ENCODE measurements around the gene RNF150. TPM values are rescaled to one million over a fixed set of nuclear protein-coding genes. Genes with fewer than 3 reads are reported as not detected.
A peak's percentile ranks its signal among the peaks of the same experiment; 100 is the strongest.

Gene RNF150
- total and polyA plus RNA-seq, 3 donors from 2014 or later = 4.7 to 7.8 (median 6.5) TPM

DNA sequence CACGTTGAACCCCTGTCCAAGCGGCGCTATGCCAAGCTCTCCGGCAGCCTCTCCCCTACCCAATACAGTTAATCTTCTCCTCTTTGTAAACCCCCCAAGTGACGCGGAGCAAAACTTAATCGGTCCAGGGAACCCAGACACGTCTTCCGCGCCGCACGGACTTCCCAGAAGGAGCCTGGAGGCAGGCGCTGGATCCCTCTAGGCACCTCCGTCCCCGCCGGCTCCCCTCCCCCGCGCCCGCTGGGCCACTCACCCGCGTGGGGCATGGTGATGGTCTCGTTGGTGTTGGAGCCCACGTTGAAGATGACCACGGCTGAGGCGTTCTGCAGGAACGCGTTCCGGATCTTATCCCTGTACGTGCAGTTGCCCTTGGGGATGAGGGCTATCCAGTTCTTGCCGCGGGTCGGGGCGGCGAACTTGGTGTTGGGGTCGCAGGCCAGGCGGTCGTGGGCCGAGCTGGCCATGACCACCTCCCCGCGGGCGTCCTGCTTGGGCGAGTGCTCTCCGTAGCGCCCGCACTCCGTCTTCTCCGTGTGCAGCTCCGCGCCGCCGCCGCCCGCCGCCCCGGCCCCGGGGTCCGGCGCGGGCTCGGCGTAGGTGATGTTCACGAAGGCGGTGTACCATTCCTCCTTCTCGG lies 1.1 kb downstream of the RNF150 start:
- Histone ChIP-seq H3K4me3 (peak overlapping the region; percentile 80 to 89), H3K27ac (peak overlapping the region; percentile 60 to 76), H3K9me3 (no peaks in the 10 kb centered on the region), H3K36me3 (ENCODE audit: low read depth, missing control alignments) (no peaks in the 10 kb centered on the region), H3K27me3 (no peaks in the 10 kb centered on the region), H3K4me1 (peaks cover 12% of the 10 kb centered on the region)
- intact Hi-C loops (cut with DNase I; ENCODE audit: low total_unique reads) = loop anchor here (5.0 kb wide), 1 partner anchor 270 kb away; no protein-coding TSS in a partner anchor
- TF ChIP-seq POLR2A (IDR thresholded peaks at IDR 0.05) = no peak
- TF ChIP-seq, protein P1, sequence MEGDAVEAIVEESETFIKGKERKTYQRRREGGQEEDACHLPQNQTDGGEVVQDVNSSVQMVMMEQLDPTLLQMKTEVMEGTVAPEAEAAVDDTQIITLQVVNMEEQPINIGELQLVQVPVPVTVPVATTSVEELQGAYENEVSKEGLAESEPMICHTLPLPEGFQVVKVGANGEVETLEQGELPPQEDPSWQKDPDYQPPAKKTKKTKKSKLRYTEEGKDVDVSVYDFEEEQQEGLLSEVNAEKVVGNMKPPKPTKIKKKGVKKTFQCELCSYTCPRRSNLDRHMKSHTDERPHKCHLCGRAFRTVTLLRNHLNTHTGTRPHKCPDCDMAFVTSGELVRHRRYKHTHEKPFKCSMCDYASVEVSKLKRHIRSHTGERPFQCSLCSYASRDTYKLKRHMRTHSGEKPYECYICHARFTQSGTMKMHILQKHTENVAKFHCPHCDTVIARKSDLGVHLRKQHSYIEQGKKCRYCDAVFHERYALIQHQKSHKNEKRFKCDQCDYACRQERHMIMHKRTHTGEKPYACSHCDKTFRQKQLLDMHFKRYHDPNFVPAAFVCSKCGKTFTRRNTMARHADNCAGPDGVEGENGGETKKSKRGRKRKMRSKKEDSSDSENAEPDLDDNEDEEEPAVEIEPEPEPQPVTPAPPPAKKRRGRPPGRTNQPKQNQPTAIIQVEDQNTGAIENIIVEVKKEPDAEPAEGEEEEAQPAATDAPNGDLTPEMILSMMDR (IDR thresholded peaks at IDR 0.05) = no peak
- 0 to 1% methylated on average over 9 to 49 of the region's 64 CpGs for WGBS, 2 donors
- DNase-seq = peak; percentile 37

DNA sequence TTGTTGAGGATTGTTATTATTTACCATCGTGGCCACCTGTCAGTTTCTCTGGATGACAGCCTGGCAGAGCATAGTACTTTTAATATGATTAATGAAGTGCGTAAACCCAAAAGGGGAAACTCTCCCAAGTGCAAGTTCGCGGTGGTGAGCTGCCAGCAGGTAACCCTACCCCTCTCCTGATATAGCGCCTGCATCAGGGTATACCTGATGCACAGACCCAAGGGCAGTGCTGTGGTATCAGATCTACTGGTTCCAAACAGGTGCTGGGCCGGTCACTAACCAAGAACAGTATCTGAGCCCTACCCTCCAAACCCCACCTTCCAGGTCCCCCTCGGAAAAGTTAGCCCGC lies 1.6 kb downstream of the RNF150 start:
- H3K27me3 ChIP-seq = no peaks in the 10 kb centered on the region
- peaks cover 12% of the 10 kb centered on the region for H3K4me1 ChIP-seq
- intact Hi-C loops (cut with DNase I; ENCODE audit: low total_unique reads) = loop anchor here (5.0 kb wide), 1 partner anchor 269 kb away; no protein-coding TSS in a partner anchor
- no peak for DNase-seq
- peak overlapping the region; percentile 60 to 76 for H3K27ac ChIP-seq
- WGBS, 2 donors = 13 to 28% methylated on average over 6 to 8 of the region's 8 CpGs
- TF ChIP-seq, protein P1 (IDR thresholded peaks at IDR 0.05) = no peak
- TF ChIP-seq POLR2A (IDR thresholded peaks at IDR 0.05) = no peak
- no peaks in the 10 kb centered on the region for H3K9me3 ChIP-seq
- H3K36me3 ChIP-seq (ENCODE audit: low read depth, missing control alignments) = no peaks in the 10 kb centered on the region
- H3K4me3 ChIP-seq = peak overlapping the region; percentile 80 to 89

DNA sequence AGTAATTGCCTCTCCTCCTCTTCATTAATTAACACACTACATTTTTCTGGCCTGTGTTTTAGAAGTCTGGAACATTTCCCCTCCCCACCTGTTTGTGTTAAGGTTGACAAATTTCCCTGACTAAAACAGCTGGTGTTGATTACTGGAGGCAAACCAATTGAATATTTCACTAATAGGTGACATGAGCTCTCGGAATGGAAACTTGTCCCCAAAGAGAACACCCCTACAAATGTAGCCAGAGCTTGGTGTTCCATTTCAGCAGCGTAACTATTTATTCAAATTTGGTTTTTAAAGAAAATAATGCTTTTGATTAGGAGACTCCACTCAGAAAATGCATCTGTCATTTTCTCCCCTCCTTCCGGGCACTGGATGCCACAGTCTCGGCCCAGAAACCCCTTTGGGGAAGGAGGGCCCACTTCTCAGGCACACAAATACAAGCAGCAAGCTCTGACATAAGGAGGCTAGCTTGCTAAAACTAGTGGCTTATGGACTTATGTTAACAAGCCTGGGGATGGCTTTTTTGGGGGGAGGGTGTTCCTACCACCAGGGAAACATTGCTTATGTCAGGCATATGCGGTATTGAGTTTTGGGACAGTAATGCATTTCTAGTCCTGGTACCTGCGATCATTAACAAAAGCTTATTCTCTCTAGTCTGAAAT lies 2.2 kb downstream of the RNF150 start:
- no peaks in the 10 kb centered on the region for H3K27me3 ChIP-seq
- no peaks in the 10 kb centered on the region for H3K36me3 ChIP-seq (ENCODE audit: low read depth, missing control alignments)
- peaks cover 12% of the 10 kb centered on the region for H3K4me1 ChIP-seq
- no peak for DNase-seq
- intact Hi-C loops (cut with DNase I; ENCODE audit: low total_unique reads) = loop anchor here (5.0 kb wide), 1 partner anchor 269 kb away; no protein-coding TSS in a partner anchor
- TF ChIP-seq, protein P1 (IDR thresholded peaks at IDR 0.05) = no peak
- no peak for TF ChIP-seq POLR2A (IDR thresholded peaks at IDR 0.05)
- WGBS, 2 donors = 29 to 34% methylated on average over 6 of the region's 6 CpGs
- H3K4me3 ChIP-seq = peak overlapping the region in 1 of 2 donors; percentile 89
- H3K27ac ChIP-seq = no peak overlapping the region
- no peaks in the 10 kb centered on the region for H3K9me3 ChIP-seq

DNA sequence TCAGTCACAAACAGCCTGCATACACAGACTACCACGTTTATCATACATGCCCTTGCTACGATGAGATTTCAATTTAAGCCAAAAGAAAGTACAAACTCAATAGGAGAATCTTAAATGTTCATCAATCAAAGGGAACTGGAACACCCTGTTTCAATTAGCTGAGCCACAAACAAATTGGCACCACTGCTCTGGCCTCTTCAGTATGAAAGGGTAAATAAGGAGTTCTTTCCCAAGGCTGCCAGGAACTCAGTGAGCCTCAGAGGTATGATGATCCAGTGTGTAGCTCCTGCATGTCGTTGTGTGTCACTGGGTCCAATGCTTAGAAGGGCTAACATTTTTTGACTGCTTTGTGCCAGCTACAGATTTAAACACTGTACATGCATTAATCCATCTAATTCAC lies 5.4 kb downstream of the RNF150 start:
- H3K27ac ChIP-seq = no peak overlapping the region
- H3K27me3 ChIP-seq = no peaks in the 10 kb centered on the region
- H3K4me1 ChIP-seq = no peaks in the 10 kb centered on the region
- H3K36me3 ChIP-seq (ENCODE audit: low read depth, missing control alignments) = no peaks in the 10 kb centered on the region
- no peaks in the 10 kb centered on the region for H3K9me3 ChIP-seq
- H3K4me3 ChIP-seq = no peak overlapping the region
- TF ChIP-seq POLR2A (IDR thresholded peaks at IDR 0.05) = no peak
- TF ChIP-seq, protein P1 (IDR thresholded peaks at IDR 0.05) = no peak
- peak; percentile 20 for DNase-seq
- intact Hi-C loops (cut with DNase I; ENCODE audit: low total_unique reads) = no loop called here
- 48 to 51% methylated on average over 3 of the region's 3 CpGs for WGBS, 2 donors
